SK-N-SH treated with all-trans-retinoic acid at 6 μM for 48 hours (cell line): Measurements from ENCODE around the gene C7orf57.

Experiments
- ATAC-seq: fragments of 200-7000 bp; cut with Tn5 transposase; 3 replicates; pipeline ENCODE4 v1.9.1; 2020; ENCODE audit warnings: mild to moderate bottlenecking, moderate library complexity
- ARNTL ChIP-seq: fragments of 450-650 bp; formaldehyde crosslinking; IDR thresholded peaks from 2 replicates; pipeline ENCODE4 v1.5.0; 2020; ENCODE audit warnings: low read depth, mild to moderate bottlenecking, moderate library complexity, borderline replicate concordance
- BACH2 ChIP-seq: fragments of 250-450 bp; sonication (Bioruptor Pico); IDR thresholded peaks from 2 replicates; pipeline ENCODE4 v1.9.0; 2021; ENCODE audit warnings: mild to moderate bottlenecking, borderline replicate concordance
- CSDC2 ChIP-seq: fragments of 250-450 bp; sonication (Bioruptor Pico); IDR thresholded peaks from 2 replicates; pipeline ENCODE4 v1.5.0; 2020; ENCODE audit warnings: mild to moderate bottlenecking, moderate library complexity
- CSRNP3 ChIP-seq: fragments of 250-450 bp; sonication (Bioruptor Pico); IDR thresholded peaks from 2 replicates; pipeline ENCODE4 v1.5.1; 2021; ENCODE audit warnings: mild to moderate bottlenecking, moderate library complexity
- ESRRG ChIP-seq: fragments of 250-450 bp; sonication (Bioruptor Pico); IDR thresholded peaks from 2 replicates; pipeline ENCODE4 v1.6.1; 2021; ENCODE audit warnings: mild to moderate bottlenecking
- GLIS3 ChIP-seq: fragments of 250-450 bp; sonication (Bioruptor Pico); IDR thresholded peaks from 2 replicates; pipeline ENCODE4 v1.5.0; 2020; ENCODE audit warnings: mild to moderate bottlenecking, moderate library complexity
- ISL1 ChIP-seq: fragments of 250-450 bp; sonication (Bioruptor Pico); IDR thresholded peaks from 2 replicates; pipeline ENCODE4 v2.1.2; 2022; ENCODE audit warnings: mild to moderate bottlenecking, moderate library complexity
- PATZ1 ChIP-seq: fragments of 250-450 bp; sonication (Bioruptor Pico); IDR thresholded peaks from 2 replicates; pipeline ENCODE4 v1.8.0; 2020; ENCODE audit warnings: mild to moderate bottlenecking, moderate library complexity, borderline replicate concordance
- POU6F1 ChIP-seq: fragments of 250-450 bp; sonication (Bioruptor Pico); IDR thresholded peaks from 2 replicates; pipeline ENCODE4 v1.8.0; 2021; ENCODE audit warnings: low read depth, mild to moderate bottlenecking, moderate library complexity, borderline replicate concordance
- PPARA ChIP-seq: fragments of 250-450 bp; sonication (Bioruptor Pico); IDR thresholded peaks from 2 replicates; pipeline ENCODE4 v1.5.0; 2020; ENCODE audit warnings: mild to moderate bottlenecking, borderline replicate concordance
- SNAI2 ChIP-seq: fragments of 250-450 bp; sonication (Bioruptor Pico); IDR thresholded peaks from 2 replicates; pipeline ENCODE4 v1.5.0; 2020; ENCODE audit warnings: mild to moderate bottlenecking, moderate library complexity
- TCF4 ChIP-seq: fragments of 250-450 bp; sonication (Bioruptor Pico); IDR thresholded peaks from 2 replicates; pipeline ENCODE4 v1.8.0; 2021; ENCODE audit warnings: mild to moderate bottlenecking, moderate library complexity, borderline replicate concordance
- TOX ChIP-seq: fragments of 250-450 bp; sonication (Bioruptor Pico); IDR thresholded peaks from 2 replicates; pipeline ENCODE4 v1.8.0; 2021; ENCODE audit warnings: mild to moderate bottlenecking, moderate library complexity, borderline replicate concordance
- ZC3H10 ChIP-seq: fragments of 250-450 bp; sonication (Bioruptor Pico); IDR thresholded peaks from 2 replicates; pipeline ENCODE4 v1.5.1; 2021; ENCODE audit warnings: mild to moderate bottlenecking, moderate library complexity
- ZFP3 ChIP-seq: fragments of 250-450 bp; sonication (Bioruptor Pico); IDR thresholded peaks from 2 replicates; pipeline ENCODE4 v1.5.0; 2020; ENCODE audit warnings: mild to moderate bottlenecking, moderate library complexity
- ZFP30 ChIP-seq: fragments of 450-650 bp; formaldehyde crosslinking; IDR thresholded peaks from 2 replicates; pipeline ENCODE4 v1.5.0; 2022; ENCODE audit warnings: mild to moderate bottlenecking, moderate library complexity
- ZNF565 ChIP-seq: fragments of 450-650 bp; formaldehyde crosslinking; conservative IDR thresholded peaks from 2 replicates; pipeline ENCODE4 v1.5.0; 2020; ENCODE audit warnings: low read depth, mild to moderate bottlenecking, moderate library complexity
- ZNF8 ChIP-seq: fragments of 450-650 bp; formaldehyde crosslinking; IDR thresholded peaks from 2 replicates; pipeline ENCODE4 v1.5.0; 2020; ENCODE audit warnings: mild to moderate bottlenecking, moderate library complexity
- TF ChIP-seq, protein P1 (sequence below): fragments of 250-450 bp; sonication (Bioruptor Pico); IDR thresholded peaks from 2 replicates; pipeline ENCODE4 v1.5.1; 2020; ENCODE audit warnings: low read depth, mild to moderate bottlenecking, moderate library complexity
- TF ChIP-seq, protein P2 (sequence below): fragments of 250-450 bp; sonication (Bioruptor Pico); IDR thresholded peaks from 2 replicates; pipeline ENCODE4 v1.5.0; 2020; ENCODE audit warnings: mild to moderate bottlenecking, moderate library complexity

Gene C7orf57

GRCh38 chr7:48041653-48041970 is 6.3 kb downstream of the C7orf57 start:
- ATAC-seq: peak; percentile 71
- TF ChIP-seq ZNF565 (CRISPR knock-in tag) (no peak), ZFP3 (CRISPR knock-in tag) (no peak; the same call in 1 of the 2 replicates), ZFP30 (no peak)
- TF ChIP-seq, protein P1, sequence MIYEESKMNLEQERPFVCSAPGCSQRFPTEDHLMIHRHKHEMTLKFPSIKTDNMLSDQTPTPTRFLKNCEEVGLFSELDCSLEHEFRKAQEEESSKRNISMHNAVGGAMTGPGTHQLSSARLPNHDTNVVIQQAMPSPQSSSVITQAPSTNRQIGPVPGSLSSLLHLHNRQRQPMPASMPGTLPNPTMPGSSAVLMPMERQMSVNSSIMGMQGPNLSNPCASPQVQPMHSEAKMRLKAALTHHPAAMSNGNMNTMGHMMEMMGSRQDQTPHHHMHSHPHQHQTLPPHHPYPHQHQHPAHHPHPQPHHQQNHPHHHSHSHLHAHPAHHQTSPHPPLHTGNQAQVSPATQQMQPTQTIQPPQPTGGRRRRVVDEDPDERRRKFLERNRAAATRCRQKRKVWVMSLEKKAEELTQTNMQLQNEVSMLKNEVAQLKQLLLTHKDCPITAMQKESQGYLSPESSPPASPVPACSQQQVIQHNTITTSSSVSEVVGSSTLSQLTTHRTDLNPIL (CRISPR knock-in tag): 0 out of 2 replicates have a peak, but pooled peaks have one; percentile 10

DNA sequence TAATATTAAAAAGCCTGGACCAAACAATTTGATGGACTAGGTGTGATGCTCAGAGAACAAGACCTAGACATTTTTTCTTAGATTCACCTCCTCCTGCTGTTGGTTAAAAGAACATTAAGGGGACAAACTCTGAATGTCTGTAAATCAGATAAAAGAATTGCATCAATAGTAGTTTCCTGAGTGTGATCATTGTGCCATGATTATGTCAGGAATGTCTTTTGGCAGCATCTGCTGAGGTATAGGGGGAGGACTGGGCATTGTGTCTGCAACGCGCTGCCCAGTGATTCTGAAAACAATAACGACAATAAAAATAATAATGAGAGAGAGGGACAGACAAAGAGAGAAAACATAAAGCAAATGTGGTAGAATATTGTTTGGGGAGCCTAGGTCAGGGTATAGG is 6.9 kb downstream of the C7orf57 start:
- peak; percentile 71 for TF ChIP-seq ISL1 (CRISPR knock-in tag)
- TF ChIP-seq CSDC2 (CRISPR knock-in tag): 0 out of 2 replicates have a peak, but pooled peaks have one; percentile 34
- no peak for TF ChIP-seq TOX (CRISPR knock-in tag)
- peak; percentile 86 for ATAC-seq

DNA sequence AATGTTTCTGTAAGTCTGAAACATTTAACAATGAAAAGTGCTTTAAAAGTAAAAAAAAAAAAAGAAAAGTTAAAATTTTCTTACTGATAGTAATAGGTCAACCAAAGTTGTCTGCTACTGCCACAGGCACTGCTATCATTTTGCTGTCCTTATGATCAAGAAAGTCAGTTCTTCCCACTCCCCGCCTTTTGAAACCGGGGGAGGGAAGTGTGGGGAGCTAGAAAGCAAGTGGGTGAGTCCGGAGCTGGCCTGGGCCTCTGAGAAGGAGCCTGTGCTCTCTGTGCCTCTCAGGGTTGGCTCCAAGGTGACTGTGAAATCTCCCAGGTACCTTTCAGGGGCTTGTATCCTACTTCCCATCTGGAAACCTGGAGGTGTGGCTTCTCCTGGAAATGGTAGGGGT is 7.3 kb downstream of the C7orf57 start:
- peak; percentile 31 for ATAC-seq
- TF ChIP-seq GLIS3 (CRISPR knock-in tag) (no peak), ESRRG (CRISPR knock-in tag) (no peak), ARNTL (CRISPR knock-in tag) (no peak), SNAI2 (no peak), TCF4 (no peak), ZNF565 (CRISPR knock-in tag) (no peak), TOX (CRISPR knock-in tag) (no peak), ZNF8 (CRISPR knock-in tag) (no peak), CSDC2 (CRISPR knock-in tag) (no peak), ZFP30 (no peak), ZC3H10 (CRISPR knock-in tag) (no peak), BACH2 (CRISPR knock-in tag) (no peak), PPARA (CRISPR knock-in tag) (no peak), POU6F1 (CRISPR knock-in tag) (no peak)
- TF ChIP-seq, protein P1 (CRISPR knock-in tag): no peak
- TF ChIP-seq, protein P2, sequence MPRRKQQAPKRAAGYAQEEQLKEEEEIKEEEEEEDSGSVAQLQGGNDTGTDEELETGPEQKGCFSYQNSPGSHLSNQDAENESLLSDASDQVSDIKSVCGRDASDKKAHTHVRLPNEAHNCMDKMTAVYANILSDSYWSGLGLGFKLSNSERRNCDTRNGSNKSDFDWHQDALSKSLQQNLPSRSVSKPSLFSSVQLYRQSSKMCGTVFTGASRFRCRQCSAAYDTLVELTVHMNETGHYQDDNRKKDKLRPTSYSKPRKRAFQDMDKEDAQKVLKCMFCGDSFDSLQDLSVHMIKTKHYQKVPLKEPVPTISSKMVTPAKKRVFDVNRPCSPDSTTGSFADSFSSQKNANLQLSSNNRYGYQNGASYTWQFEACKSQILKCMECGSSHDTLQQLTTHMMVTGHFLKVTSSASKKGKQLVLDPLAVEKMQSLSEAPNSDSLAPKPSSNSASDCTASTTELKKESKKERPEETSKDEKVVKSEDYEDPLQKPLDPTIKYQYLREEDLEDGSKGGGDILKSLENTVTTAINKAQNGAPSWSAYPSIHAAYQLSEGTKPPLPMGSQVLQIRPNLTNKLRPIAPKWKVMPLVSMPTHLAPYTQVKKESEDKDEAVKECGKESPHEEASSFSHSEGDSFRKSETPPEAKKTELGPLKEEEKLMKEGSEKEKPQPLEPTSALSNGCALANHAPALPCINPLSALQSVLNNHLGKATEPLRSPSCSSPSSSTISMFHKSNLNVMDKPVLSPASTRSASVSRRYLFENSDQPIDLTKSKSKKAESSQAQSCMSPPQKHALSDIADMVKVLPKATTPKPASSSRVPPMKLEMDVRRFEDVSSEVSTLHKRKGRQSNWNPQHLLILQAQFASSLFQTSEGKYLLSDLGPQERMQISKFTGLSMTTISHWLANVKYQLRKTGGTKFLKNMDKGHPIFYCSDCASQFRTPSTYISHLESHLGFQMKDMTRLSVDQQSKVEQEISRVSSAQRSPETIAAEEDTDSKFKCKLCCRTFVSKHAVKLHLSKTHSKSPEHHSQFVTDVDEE (CRISPR knock-in tag): no peak

DNA sequence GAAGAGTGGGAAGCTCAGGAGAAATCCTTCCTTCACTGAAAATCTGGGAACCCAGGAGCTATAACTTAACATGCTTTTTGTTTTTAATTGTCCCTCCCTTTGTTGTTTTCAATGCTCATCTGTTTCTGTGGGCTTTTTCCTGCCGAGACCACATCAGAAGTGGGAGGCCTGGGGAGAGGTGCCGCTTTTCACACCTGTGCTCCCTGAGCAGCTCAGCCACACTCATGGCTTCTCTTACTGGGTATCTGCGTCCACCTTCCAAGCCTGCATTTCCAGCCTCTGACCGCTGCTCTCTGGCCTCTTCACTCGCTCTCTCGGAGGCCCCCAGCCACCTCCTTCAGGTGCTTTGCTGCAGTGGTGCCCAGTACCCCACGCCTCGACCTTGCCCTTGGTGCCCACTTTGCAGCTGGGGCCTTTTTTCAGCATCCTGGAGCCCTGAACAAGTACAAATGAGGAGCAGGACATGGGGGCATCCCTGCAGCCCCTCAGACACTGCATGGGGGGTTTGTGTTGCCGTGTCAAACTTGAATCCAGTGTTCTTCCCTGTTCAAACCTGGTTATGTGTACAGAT is 9.9 kb downstream of the C7orf57 start:
- no peak for ATAC-seq
- TF ChIP-seq, protein P1 (CRISPR knock-in tag): no peak
- TF ChIP-seq, protein P2 (CRISPR knock-in tag): no peak
- no peak for TF ChIP-seq ZNF565 (CRISPR knock-in tag)
- no peak for TF ChIP-seq PATZ1 (CRISPR knock-in tag)
- TF ChIP-seq ARNTL (CRISPR knock-in tag): no peak
- TF ChIP-seq ISL1 (CRISPR knock-in tag): no peak
- TF ChIP-seq CSRNP3 (CRISPR knock-in tag): no peak
